ENCODE results near the gene AKIRIN2.
"Not testable (repeated sequence)": the region's sequence is repeated elsewhere in the genome, so short reads cannot be mapped to it uniquely, and the experiment has no call there.

AKIRIN2 gene

GRCh38 chr6:87690441-87690840 is 11.6 kb downstream of the AKIRIN2 start:
- Histone ChIP-seq H4K20me1 (ENCODE audit: insufficient read depth) (peaks cover 54% of the 10 kb centered on the region), H3K27me3 (ENCODE audit: insufficient read depth, low read depth) (no peaks in the 10 kb centered on the region), H3K36me3 (ENCODE audit: insufficient read depth) (no peaks in the 10 kb centered on the region), H3K4me3 (IDR thresholded peaks at IDR 0.05; ENCODE audit: insufficient read depth, low read depth, low read length) (no peak overlapping the region), H3K4me1 (ENCODE audit: low read depth, poor library complexity, severe bottlenecking) (peaks cover 82% of the 10 kb centered on the region), H3K4me2 (no peak overlapping the region), H3K27ac (no peak overlapping the region), H3K79me2 (ENCODE audit: insufficient read depth, low read depth) (peaks cover 100% of the 10 kb centered on the region), H2AFZ (ENCODE audit: low read depth) (no peak overlapping the region), H3K9ac (no peak overlapping the region)
- TF ChIP-seq CTCF (conservative IDR thresholded peaks at IDR 0.05; ENCODE audit: low read depth, low read length) = no peak

DNA sequence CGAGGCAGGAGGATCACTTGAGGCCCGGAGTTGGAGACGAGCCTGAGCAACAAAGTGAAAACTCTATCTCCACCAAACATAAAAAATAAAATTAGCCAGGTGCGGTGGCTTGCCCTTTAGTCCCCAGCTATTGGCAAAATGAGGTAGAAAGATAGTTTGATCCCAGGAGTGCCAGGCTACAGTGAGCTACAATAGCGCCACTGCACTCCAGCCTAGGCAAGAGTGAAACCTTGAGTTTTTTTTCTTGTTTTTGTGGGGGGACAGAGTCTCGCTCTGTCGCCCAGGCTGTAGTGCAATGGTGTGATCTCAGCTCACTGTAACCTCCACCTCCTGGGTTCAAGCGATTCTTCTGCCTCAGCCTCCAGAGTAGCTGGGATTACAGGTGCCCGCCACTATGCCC is 14.1 kb downstream of the AKIRIN2 start:
- not testable (repeated sequence) for H3K27ac ChIP-seq; H2AFZ ChIP-seq (ENCODE audit: low read depth); H3K4me2 ChIP-seq; H3K4me3 ChIP-seq (IDR thresholded peaks at IDR 0.05; ENCODE audit: insufficient read depth, low read depth, low read length); H3K9ac ChIP-seq; H3K27me3 ChIP-seq (ENCODE audit: insufficient read depth, low read depth); H3K36me3 ChIP-seq (ENCODE audit: insufficient read depth)
- H4K20me1 ChIP-seq (ENCODE audit: insufficient read depth) = peaks cover 48% of the 10 kb centered on the region
- peaks cover 100% of the 10 kb centered on the region for H3K79me2 ChIP-seq (ENCODE audit: insufficient read depth, low read depth)
- H3K4me1 ChIP-seq (ENCODE audit: low read depth, poor library complexity, severe bottlenecking) = peaks cover 84% of the 10 kb centered on the region

DNA sequence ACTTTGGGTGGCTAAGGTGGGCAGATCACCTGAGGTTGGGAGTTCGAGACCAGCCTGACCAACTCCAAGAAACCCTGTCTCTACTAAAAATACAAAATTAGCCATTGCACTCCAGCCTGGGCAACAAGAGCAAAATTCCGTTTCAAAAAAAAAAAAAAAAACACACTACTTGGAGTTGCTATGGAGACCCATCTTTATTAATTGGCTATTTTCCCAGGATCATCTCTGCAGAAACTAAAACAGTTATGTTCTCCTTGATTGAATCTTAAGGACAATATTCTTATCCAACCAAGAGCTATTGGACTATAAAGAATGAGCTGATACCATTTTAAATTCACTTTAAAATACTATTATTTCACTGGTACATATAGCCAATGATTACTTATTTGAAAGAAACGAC is 14.7 kb downstream of the AKIRIN2 start:
- Histone ChIP-seq H3K36me3 (ENCODE audit: insufficient read depth) (no peaks in the 10 kb centered on the region), H2AFZ (ENCODE audit: low read depth) (no peak overlapping the region), H3K27me3 (ENCODE audit: insufficient read depth, low read depth) (no peaks in the 10 kb centered on the region), H3K4me2 (no peak overlapping the region), H3K9ac (no peak overlapping the region), H3K79me2 (ENCODE audit: insufficient read depth, low read depth) (peaks cover 100% of the 10 kb centered on the region), H3K27ac (no peak overlapping the region), H4K20me1 (ENCODE audit: insufficient read depth) (peaks cover 46% of the 10 kb centered on the region), H3K4me3 (IDR thresholded peaks at IDR 0.05; ENCODE audit: insufficient read depth, low read depth, low read length) (no peak overlapping the region), H3K4me1 (ENCODE audit: low read depth, poor library complexity, severe bottlenecking) (peaks cover 84% of the 10 kb centered on the region)
- no peak for TF ChIP-seq CTCF (conservative IDR thresholded peaks at IDR 0.05; ENCODE audit: low read depth, low read length)

- H3K4me1 ChIP-seq (ENCODE audit: low read depth, poor library complexity, severe bottlenecking) = peaks cover 84% of the 10 kb centered on the region
- H3K4me3 ChIP-seq (IDR thresholded peaks at IDR 0.05; ENCODE audit: insufficient read depth, low read depth, low read length); H3K9ac ChIP-seq; H2AFZ ChIP-seq (ENCODE audit: low read depth); H3K27ac ChIP-seq; H3K27me3 ChIP-seq (ENCODE audit: insufficient read depth, low read depth); H3K36me3 ChIP-seq (ENCODE audit: insufficient read depth): not testable (repeated sequence)
- H4K20me1 ChIP-seq (ENCODE audit: insufficient read depth) = peaks cover 45% of the 10 kb centered on the region
- H3K79me2 ChIP-seq (ENCODE audit: insufficient read depth, low read depth) = peaks cover 100% of the 10 kb centered on the region
- H3K4me2 ChIP-seq = 0 out of 2 replicates have a peak overlapping the region, but pooled peaks have one; percentile 9
Observed at GRCh38 chr6:87686636-87687205, 15.3 kb downstream of the AKIRIN2 start.

DNA sequence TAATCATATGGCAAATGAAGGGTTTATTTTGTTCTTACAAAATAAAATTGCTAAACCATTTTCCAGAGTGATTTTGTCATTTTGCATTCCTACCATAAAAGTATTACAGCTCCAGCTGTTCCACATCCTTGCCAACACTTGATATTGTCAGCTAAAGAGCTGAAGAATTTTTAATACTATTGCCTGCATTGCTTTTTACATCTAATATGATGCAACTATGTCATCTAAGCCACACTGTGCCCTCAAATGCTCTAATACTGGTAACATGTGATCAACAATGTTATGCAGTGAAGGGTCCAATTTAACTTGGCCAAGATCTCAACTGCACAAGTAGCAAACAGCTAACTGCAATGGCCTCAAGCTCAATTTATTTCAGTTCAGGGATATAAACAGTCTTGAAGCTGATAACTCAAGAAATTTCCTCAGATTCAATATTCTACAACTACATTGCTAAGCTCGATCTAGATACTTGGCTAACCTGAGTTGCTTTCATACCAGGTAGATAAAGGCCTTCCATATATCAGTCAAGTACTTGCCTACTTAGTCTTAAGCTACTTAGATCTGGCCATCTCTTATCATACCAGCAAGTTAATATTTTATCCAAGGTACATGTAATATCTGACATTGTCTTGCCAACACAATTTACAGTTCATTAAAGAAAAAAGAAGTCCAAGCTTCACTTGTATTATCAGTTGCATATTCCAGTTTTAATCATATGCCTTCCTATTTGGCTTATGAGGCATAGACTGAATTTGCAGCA is 17.0 kb downstream of the AKIRIN2 start:
- no peak overlapping the region for H3K4me2 ChIP-seq
- no peaks in the 10 kb centered on the region for H3K36me3 ChIP-seq (ENCODE audit: insufficient read depth)
- H3K27ac ChIP-seq = no peak overlapping the region
- peaks cover 78% of the 10 kb centered on the region for H3K4me1 ChIP-seq (ENCODE audit: low read depth, poor library complexity, severe bottlenecking)
- peaks cover 100% of the 10 kb centered on the region for H3K79me2 ChIP-seq (ENCODE audit: insufficient read depth, low read depth)
- H3K9ac ChIP-seq = no peak overlapping the region
- no peak overlapping the region for H3K4me3 ChIP-seq (IDR thresholded peaks at IDR 0.05; ENCODE audit: insufficient read depth, low read depth, low read length)
- peaks cover 31% of the 10 kb centered on the region for H4K20me1 ChIP-seq (ENCODE audit: insufficient read depth)
- no peaks in the 10 kb centered on the region for H3K27me3 ChIP-seq (ENCODE audit: insufficient read depth, low read depth)
- H2AFZ ChIP-seq (ENCODE audit: low read depth) = no peak overlapping the region
- no peak for TF ChIP-seq CTCF (conservative IDR thresholded peaks at IDR 0.05; ENCODE audit: low read depth, low read length)

All from KMS-11 (cell line).